ENCODE results near the gene NATD1. TPM values are rescaled to one million over a fixed set of nuclear protein-coding genes. Genes with fewer than 3 reads are reported as not detected.

NATD1 gene
- total RNA-seq, 1 experiment from 2014 or later, result 7.3 TPM

GRCh38 chr17:21284319-21285163 is 31.3 kb upstream of the NATD1 start, which contains the start of gene MAP2K3:
TSS of gene MAP2K3 (plus strand) at chr17:21284711. CDS start at chr17:21284921, 210 bp downstream.
- H3K36me3 Mint-ChIP-seq (ENCODE audit: insufficient read depth in 1 of 3, low read depth in 3 of 3), result peaks cover 0 to 4% (median 0%) of the 10 kb centered on the region in 3 experiments; a peak in 3 of 7 replicates
- no peaks in the 10 kb centered on the region for H4K20me1 ChIP-seq (ENCODE audit: control insufficient read depth, insufficient read depth, insufficient read length)
- H3K4me2 ChIP-seq (ENCODE audit: insufficient read depth, insufficient read length, low read length), result peak within 1 kb of the TSS; percentile 80
- H3K4ac ChIP-seq (ENCODE audit: low read depth, low read length), result no peak within 1 kb of the TSS
- peak within 1 kb of the TSS; percentile 80 to 92 for H3K4me3 Mint-ChIP-seq
- H3K14ac ChIP-seq (ENCODE audit: insufficient read depth, low read length), result no peak within 1 kb of the TSS; the same call in 1 of the 2 replicates
- no peak within 1 kb of the TSS for H2BK5ac ChIP-seq (ENCODE audit: insufficient read length, low read length)
- no peak within 1 kb of the TSS for H2AFZ ChIP-seq (ENCODE audit: low read length)
- H3K27ac ChIP-seq (ENCODE audit: insufficient read length, low read depth, low read length), result no peak within 1 kb of the TSS
- no peak within 1 kb of the TSS for H4K5ac ChIP-seq (ENCODE audit: insufficient read length, low read depth, low read length)
- H2BK120ac ChIP-seq (ENCODE audit: low read depth, low read length, poor library complexity, severe bottlenecking), result no peak within 1 kb of the TSS
- H2BK20ac ChIP-seq (ENCODE audit: low read depth, low read length, poor library complexity, severe bottlenecking), result no peak within 1 kb of the TSS
- H3K9ac ChIP-seq (ENCODE audit: extremely low read depth, insufficient read length, low read length), result peak within 1 kb of the TSS; percentile 53
- peaks cover 15% of the 10 kb centered on the region for H3K23me2 ChIP-seq (ENCODE audit: insufficient read length, low read depth, low read length, poor library complexity, severe bottlenecking)
- H3T11ph ChIP-seq (ENCODE audit: low read length), result no peak within 1 kb of the TSS
- no peak within 1 kb of the TSS for H2AK5ac ChIP-seq (ENCODE audit: insufficient read length, low read length)
- no peak within 1 kb of the TSS for H4K8ac ChIP-seq (replicated peaks; ENCODE audit: insufficient read length, low read depth, low read length)
- H3K4me1 ChIP-seq (ENCODE audit: insufficient read depth, low read length), result no peaks in the 10 kb centered on the region
- TF ChIP-seq CTCF (conservative IDR thresholded peaks at IDR 0.05), result no peak
- H4K91ac ChIP-seq (ENCODE audit: insufficient read length, low read depth, low read length), result no peak within 1 kb of the TSS
- H3K9me3 Mint-ChIP-seq, result no peaks in the 10 kb centered on the region; a peak in 2 of 5 replicates
- H3K27ac Mint-ChIP-seq, result 0 out of 7 replicates have a peak within 1 kb of the TSS, but pooled peaks of 1 of the 3 experiments have one; percentile 34
- peaks cover 7% of the 10 kb centered on the region; the same call in 1 of the 2 replicates for H3K27me3 ChIP-seq (ENCODE audit: insufficient read depth, low read length)
- peak within 1 kb of the TSS; percentile 29 for H3K18ac ChIP-seq (ENCODE audit: insufficient read length, low read depth, low read length)
- H3K23ac ChIP-seq (ENCODE audit: insufficient read length, low read depth, low read length), result no peak within 1 kb of the TSS
- H3K27me3 Mint-ChIP-seq (ENCODE audit: low read depth), result peaks cover 41% of the 10 kb centered on the region
- H3K79me2 ChIP-seq (ENCODE audit: insufficient read depth, low read length), result no peaks in the 10 kb centered on the region; the same call in 1 of the 2 replicates
- H3K9me3 ChIP-seq (ENCODE audit: control insufficient read depth, low read depth, low read length), result no peaks in the 10 kb centered on the region
- no peaks in the 10 kb centered on the region for H3K79me1 ChIP-seq (ENCODE audit: insufficient read depth, low read depth, low read length, poor library complexity, severe bottlenecking)
- peak; percentile 100 for DNase-seq
- H2BK12ac ChIP-seq (ENCODE audit: insufficient read length, low read depth, low read length), result no peak within 1 kb of the TSS
- no peak within 1 kb of the TSS for H2BK15ac ChIP-seq (ENCODE audit: low read depth, low read length)
- no peak within 1 kb of the TSS for H3K56ac ChIP-seq (ENCODE audit: insufficient read length, low read depth, low read length)
- no CpG with 5 or more reads among the region's 88 CpGs for WGBS (ENCODE audit: extremely low coverage, insufficient read length, low lambda C conversion rate)
- peaks cover 22 to 23% of the 10 kb centered on the region in 2 experiments for H3K4me1 Mint-ChIP-seq
